ENCODE measurements around the gene CLVS2. TPM values are rescaled to one million over a fixed set of nuclear protein-coding genes. Genes with fewer than 3 reads are reported as not detected.

The CLVS2 gene
- total and polyA plus RNA-seq, 11 donors: 0.01 to 0.44 (median 0.12) TPM; not detected in 6

DNA sequence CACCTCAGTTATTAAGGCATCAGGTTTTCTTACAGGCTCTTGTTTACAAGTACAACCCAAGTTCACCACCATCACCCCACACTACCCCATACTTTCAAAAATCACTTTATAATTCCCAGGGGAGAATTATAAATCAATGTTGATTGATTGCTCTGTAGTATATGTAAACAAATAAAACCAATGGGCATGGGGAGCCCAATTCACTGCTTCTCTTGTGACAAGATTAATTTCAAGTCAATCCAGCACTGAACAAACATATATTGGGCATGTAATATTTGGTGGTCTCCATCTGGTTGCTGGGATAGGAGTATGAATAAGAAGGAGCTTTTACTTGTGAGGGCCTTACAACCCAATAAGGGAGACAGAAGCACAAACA is 95.8 kb downstream of the CLVS2 start:
- Histone ChIP-seq H3K36me3 (no peaks in the 10 kb centered on the region), H3K27ac (no peak overlapping the region), H3K27me3 (no peaks in the 10 kb centered on the region), H3K4me1 (no peaks in the 10 kb centered on the region), H3K4me3 (no peak overlapping the region), H3K9me3 (no peaks in the 10 kb centered on the region)
- intact Hi-C loops (cut with DNase I): loop anchor here in 1 of 10 donors (2.0 kb wide), 1 partner anchor 15 kb away; no protein-coding TSS in a partner anchor
- no peak for ATAC-seq
- DNase-seq: no peak
- TF ChIP-seq POLR2A (IDR thresholded peaks at IDR 0.05): no peak
- TF ChIP-seq, protein P1, sequence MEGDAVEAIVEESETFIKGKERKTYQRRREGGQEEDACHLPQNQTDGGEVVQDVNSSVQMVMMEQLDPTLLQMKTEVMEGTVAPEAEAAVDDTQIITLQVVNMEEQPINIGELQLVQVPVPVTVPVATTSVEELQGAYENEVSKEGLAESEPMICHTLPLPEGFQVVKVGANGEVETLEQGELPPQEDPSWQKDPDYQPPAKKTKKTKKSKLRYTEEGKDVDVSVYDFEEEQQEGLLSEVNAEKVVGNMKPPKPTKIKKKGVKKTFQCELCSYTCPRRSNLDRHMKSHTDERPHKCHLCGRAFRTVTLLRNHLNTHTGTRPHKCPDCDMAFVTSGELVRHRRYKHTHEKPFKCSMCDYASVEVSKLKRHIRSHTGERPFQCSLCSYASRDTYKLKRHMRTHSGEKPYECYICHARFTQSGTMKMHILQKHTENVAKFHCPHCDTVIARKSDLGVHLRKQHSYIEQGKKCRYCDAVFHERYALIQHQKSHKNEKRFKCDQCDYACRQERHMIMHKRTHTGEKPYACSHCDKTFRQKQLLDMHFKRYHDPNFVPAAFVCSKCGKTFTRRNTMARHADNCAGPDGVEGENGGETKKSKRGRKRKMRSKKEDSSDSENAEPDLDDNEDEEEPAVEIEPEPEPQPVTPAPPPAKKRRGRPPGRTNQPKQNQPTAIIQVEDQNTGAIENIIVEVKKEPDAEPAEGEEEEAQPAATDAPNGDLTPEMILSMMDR (IDR thresholded peaks at IDR 0.05): no peak

- DNase-seq (no peak), ATAC-seq (no peak)
- Histone ChIP-seq H3K9me3 (no peaks in the 10 kb centered on the region), H3K4me1 (no peaks in the 10 kb centered on the region), H3K27me3 (no peaks in the 10 kb centered on the region), H3K36me3 (no peaks in the 10 kb centered on the region), H3K27ac (no peak overlapping the region), H3K4me3 (no peak overlapping the region)
- intact Hi-C loops (cut with DNase I): no loop called here
- WGBS, 4 donors: 53 to 63% (median 55%) methylated on average over 1 of the region's 1 CpG
- no peak for TF ChIP-seq POLR2A (IDR thresholded peaks at IDR 0.05)
- TF ChIP-seq, protein P1 (IDR thresholded peaks at IDR 0.05): no peak
These were observed 98.8 kb downstream of the CLVS2 start for GRCh38 chr6:123094795-123095194.

DNA sequence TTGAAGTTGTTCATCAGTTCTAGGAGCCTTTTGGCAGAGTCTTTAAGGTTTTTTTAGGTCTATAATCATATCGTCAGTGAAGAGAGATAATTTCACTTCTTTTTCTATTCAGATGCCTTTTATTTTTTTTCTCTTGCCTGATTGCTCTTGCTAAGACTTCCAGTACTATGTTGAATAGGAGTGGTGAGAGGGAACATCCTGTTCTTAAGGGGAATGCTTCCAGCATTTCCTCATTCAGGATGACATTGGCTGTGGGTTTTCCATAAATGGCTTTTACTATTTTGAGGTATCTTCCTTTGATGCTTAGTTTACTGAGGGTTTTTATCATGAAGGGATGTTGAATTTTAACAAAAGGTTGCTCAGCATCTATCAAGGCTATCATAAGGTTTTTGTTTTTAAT is 109.5 kb downstream of the CLVS2 start:
- peaks cover 0 to 5% (median 0%) of the 10 kb centered on the region in 12 donors for H3K9me3 ChIP-seq

DNA sequence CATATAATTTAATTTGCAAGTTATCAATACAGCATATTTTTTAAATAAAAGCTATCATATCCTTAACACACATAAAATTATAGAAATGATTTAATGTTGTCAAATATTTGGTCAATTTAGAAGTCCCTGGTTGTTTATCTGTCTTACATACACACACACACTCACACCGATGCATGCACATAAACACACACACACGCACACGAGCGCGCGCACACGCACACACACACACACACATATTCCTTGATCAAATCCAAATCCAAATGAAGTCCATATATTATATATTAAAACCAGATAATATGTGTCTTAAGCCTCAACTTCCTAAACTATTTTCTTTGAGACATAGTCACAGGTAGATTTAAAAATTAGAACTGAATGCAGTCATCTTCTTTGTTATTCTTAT is 120.3 kb downstream of the CLVS2 start:
- TF ChIP-seq POLR2A (IDR thresholded peaks at IDR 0.05): no peak
- TF ChIP-seq, protein P1 (IDR thresholded peaks at IDR 0.05): no peak
- ATAC-seq: no peak
- 83 to 96% (median 92%) methylated on average over 7 of the region's 7 CpGs for WGBS, 4 donors

More for the DNA sequence above, 109.5 kb downstream of the CLVS2 start:
- no peak overlapping the region for H3K27ac ChIP-seq
- no peak overlapping the region for H3K4me3 ChIP-seq
- no peaks in the 10 kb centered on the region for H3K27me3 ChIP-seq
- DNase-seq (no peak), ATAC-seq (no peak)
- WGBS, 4 donors: 37 to 66% (median 45%) methylated on average over 1 of the region's 1 CpG
- H3K36me3 ChIP-seq: no peaks in the 10 kb centered on the region
- no peak for TF ChIP-seq POLR2A (IDR thresholded peaks at IDR 0.05)
- TF ChIP-seq, protein P1 (IDR thresholded peaks at IDR 0.05): no peak
- intact Hi-C loops (cut with DNase I): no loop called here
- no peaks in the 10 kb centered on the region for H3K4me1 ChIP-seq

More for the DNA sequence above, 120.3 kb downstream of the CLVS2 start:
- H3K4me1 ChIP-seq: no peaks in the 10 kb centered on the region
- no peaks in the 10 kb centered on the region for H3K27me3 ChIP-seq
- no peak overlapping the region for H3K4me3 ChIP-seq
- intact Hi-C loops (cut with DNase I): no loop called here
- no peak overlapping the region for H3K27ac ChIP-seq
- H3K36me3 ChIP-seq: no peaks in the 10 kb centered on the region
- H3K9me3 ChIP-seq: no peaks in the 10 kb centered on the region
- no peak for DNase-seq

All from heart left ventricle (tissue), 16 donors.